Body of pancreas (tissue), 4 donors: ENCODE data around the gene ADAMTS6.

Experiments
- CTCF ChIP-seq, 7 experiments: fragments of 450-650 bp in 4 of 7; fragments of 200-600 bp in 3 of 7; sonication (generic) in 3 of 7; IDR thresholded peaks; one replicate each; pipeline ENCODE4 v1.5.1; 2016 to 2019; ENCODE audit warnings: antibody characterized with exemption in 7 of 7
- POLR2A ChIP-seq, 3 donors: fragments of 450-650 bp; IDR thresholded peaks; one replicate each; pipeline ENCODE4 v1.6.1; 2016; ENCODE audit warnings: antibody characterized with exemption in 3 of 3, mild to moderate bottlenecking in 2 of 3

DNA sequence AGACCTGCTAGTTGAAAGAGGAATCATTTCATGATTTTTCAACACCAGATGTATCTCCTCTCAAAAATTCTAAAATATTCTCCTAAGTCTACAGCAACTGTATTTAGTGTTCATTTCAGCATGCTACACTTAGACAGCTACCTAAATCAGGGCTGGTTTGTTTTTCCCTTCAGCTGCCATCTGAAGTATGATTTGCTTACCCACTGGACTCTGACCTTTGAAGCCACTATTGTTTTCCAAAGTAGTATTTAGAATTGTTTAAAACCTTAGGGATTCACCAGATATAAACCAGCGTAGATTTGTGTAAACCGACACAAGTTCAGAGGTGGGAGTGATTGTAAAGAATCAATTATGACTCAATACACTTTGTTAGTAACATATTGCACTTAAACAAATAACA lies 193.1 kb downstream of the ADAMTS6 start:
- TF ChIP-seq CTCF (IDR thresholded peaks at IDR 0.05) (no peak), POLR2A (IDR thresholded peaks at IDR 0.05) (no peak)
